Karpas-422 (cell line): ENCODE data around the gene DTNB. TPM values are rescaled to one million over a fixed set of nuclear protein-coding genes. Genes with fewer than 3 reads are reported as not detected.
"Not testable (repeated sequence)": the region's sequence is repeated elsewhere in the genome, so short reads cannot be mapped to it uniquely, and the experiment has no call there.

Source experiments
- DNase-seq: peaks from one replicate; pipeline ENCODE4 v3.0.0-alpha.2; 2015
- H2AFZ ChIP-seq: fragments of 200-600 bp; sonication (generic); 2 replicates; pipeline ENCODE4 v1.6.1; 2014; ENCODE audit warnings: antibody characterized with exemption, low read length, mixed read lengths
- H3K27ac ChIP-seq: fragments of 200-600 bp; sonication (generic); 2 replicates; pipeline ENCODE4 v1.5.1; 2014; ENCODE audit warnings: mild to moderate bottlenecking, low read length, moderate library complexity
- H3K27me3 ChIP-seq: fragments of 200-600 bp; sonication (generic); 2 replicates; pipeline ENCODE4 v1.6.1; 2014; ENCODE audit warnings: low read length, mixed read lengths
- H3K36me3 ChIP-seq: fragments of 200-600 bp; sonication (generic); 2 replicates; pipeline ENCODE4 v1.6.1; 2014; ENCODE audit warnings: low read length, mixed read lengths; ENCODE audit not compliant: insufficient read depth
- H3K4me1 ChIP-seq: fragments of 200-600 bp; sonication (generic); 2 replicates; pipeline ENCODE4 v1.6.1; 2014; ENCODE audit warnings: mild to moderate bottlenecking, low read length, mixed read lengths
- H3K4me2 ChIP-seq: fragments of 200-600 bp; sonication (generic); 2 replicates; pipeline ENCODE4 v1.6.1; 2014; ENCODE audit warnings: low read length, low read depth, mild to moderate bottlenecking; ENCODE audit not compliant: poor library complexity, severe bottlenecking
- H3K4me3 ChIP-seq: fragments of 200-600 bp; sonication (generic); 2 replicates; pipeline ENCODE4 v1.5.1; 2014; ENCODE audit warnings: mild to moderate bottlenecking, antibody characterized with exemption, low read length, mixed read lengths
- H3K79me2 ChIP-seq: fragments of 200-600 bp; sonication (generic); 2 replicates; pipeline ENCODE4 v1.6.1; 2014; ENCODE audit warnings: mild to moderate bottlenecking, low read length, mixed read lengths
- H3K9ac ChIP-seq: fragments of 200-600 bp; sonication (generic); 2 replicates; pipeline ENCODE4 v1.6.0; 2014; ENCODE audit warnings: low read length
- H3K9me2 ChIP-seq: fragments of 200-600 bp; sonication (generic), shearing (Covaris generic); replicated peaks from 2 replicates; pipeline ENCODE4 v1.6.0; 2014; ENCODE audit warnings: mild to moderate bottlenecking, low read length, moderate library complexity; ENCODE audit not compliant: insufficient read depth
- H3K9me3 ChIP-seq: fragments of 300-700, 200-600 bp; sonication (generic); 2 replicates; pipeline ENCODE4 v1.6.1; 2014; ENCODE audit warnings: low read length, mixed read lengths
- H4K20me1 ChIP-seq: fragments of 200-600 bp; sonication (generic); 2 replicates; pipeline ENCODE4 v1.6.1; 2014; ENCODE audit warnings: mild to moderate bottlenecking, antibody characterized with exemption, low read length, low read depth; ENCODE audit not compliant: insufficient read depth
- total RNA-seq: library from RNA; depleted of rRNA; stranded (reverse); fragments of >200 nt; shearing (Covaris generic); gene quantifications from 2 replicates; pipeline ENCODE4 v1.2.3, GENCODE V29; 2014; ENCODE audit warnings: low replicate concordance

DTNB gene
- total RNA-seq, 1 experiment from 2014 or later, result 9.1 TPM

- Histone ChIP-seq H3K27me3 (no peaks in the 10 kb centered on the region), H3K4me3 (no peak overlapping the region), H3K9ac (no peak overlapping the region), H3K27ac (no peak overlapping the region), H3K9me3 (no peaks in the 10 kb centered on the region), H2AFZ (no peak overlapping the region), H4K20me1 (no peaks in the 10 kb centered on the region), H3K36me3 (no peaks in the 10 kb centered on the region), H3K9me2 (no peaks in the 10 kb centered on the region), H3K79me2 (no peaks in the 10 kb centered on the region), H3K4me2 (no peak overlapping the region), H3K4me1 (no peaks in the 10 kb centered on the region)
- no peak for DNase-seq
These were observed 34.7 kb upstream of the DTNB start for GRCh38 chr2:25707927-25708590.

DNA sequence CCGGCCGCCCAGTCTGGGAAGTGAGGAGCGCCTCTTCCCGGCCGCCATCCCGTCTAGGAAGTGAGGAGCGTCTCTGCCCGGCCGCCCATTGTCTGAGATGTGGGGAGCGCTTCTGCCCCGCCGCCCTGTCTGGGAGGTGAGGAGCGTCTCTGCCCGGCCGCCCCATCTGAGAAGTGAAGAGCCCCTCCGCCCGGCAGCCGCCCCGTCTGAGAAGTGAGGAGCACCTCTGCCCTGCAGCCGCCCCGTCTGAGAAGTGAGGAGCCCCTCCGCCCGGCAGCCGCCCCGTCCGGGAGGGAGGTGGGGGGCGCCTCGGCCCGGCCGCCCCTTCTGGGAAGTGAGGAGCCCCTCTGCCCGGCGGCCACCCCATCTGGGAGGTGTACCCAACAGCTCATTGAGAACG, 32.2 kb upstream of the DTNB start:
- H3K27ac ChIP-seq, H3K9ac ChIP-seq, H3K9me2 ChIP-seq, H4K20me1 ChIP-seq, DNase-seq, H3K9me3 ChIP-seq, H3K4me2 ChIP-seq, H2AFZ ChIP-seq, H3K36me3 ChIP-seq, H3K4me3 ChIP-seq, H3K4me1 ChIP-seq, H3K27me3 ChIP-seq, H3K79me2 ChIP-seq: not testable (repeated sequence)

DNA sequence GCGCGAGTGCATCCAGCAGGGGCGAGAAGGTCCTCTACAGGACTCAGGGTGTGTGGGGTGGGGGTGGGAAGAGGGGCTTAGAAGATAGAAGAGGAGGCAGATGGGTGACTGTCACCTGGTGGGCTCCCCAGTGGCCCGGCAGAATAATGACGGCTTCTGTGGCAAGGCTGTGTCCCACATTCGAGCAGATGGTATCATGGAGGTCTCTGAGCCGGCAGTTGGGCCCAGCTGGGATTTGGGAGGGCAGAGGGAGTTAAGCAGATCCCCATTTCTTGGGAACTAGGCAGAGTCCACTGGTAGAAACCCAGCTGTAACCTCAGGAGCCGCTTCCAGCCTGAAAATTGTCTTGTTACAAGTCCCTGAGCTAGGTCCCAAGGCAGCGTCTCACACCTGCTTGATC, 28.4 kb upstream of the DTNB start:
- Histone ChIP-seq H4K20me1 (no peaks in the 10 kb centered on the region), H3K27me3 (no peaks in the 10 kb centered on the region), H2AFZ (no peak overlapping the region), H3K4me1 (no peaks in the 10 kb centered on the region), H3K36me3 (no peaks in the 10 kb centered on the region), H3K27ac (no peak overlapping the region), H3K9me2 (no peaks in the 10 kb centered on the region), H3K4me3 (no peak overlapping the region), H3K4me2 (no peak overlapping the region), H3K9me3 (no peaks in the 10 kb centered on the region), H3K9ac (no peak overlapping the region), H3K79me2 (no peaks in the 10 kb centered on the region)
- DNase-seq, result no peak

- peak; percentile 77 for DNase-seq
- no peaks in the 10 kb centered on the region for H3K9me3 ChIP-seq
- no peak overlapping the region for H2AFZ ChIP-seq
- no peaks in the 10 kb centered on the region for H3K36me3 ChIP-seq
- H3K27ac ChIP-seq, result no peak overlapping the region
- no peaks in the 10 kb centered on the region for H3K4me1 ChIP-seq
- H3K79me2 ChIP-seq, result no peaks in the 10 kb centered on the region
- no peak overlapping the region for H3K4me2 ChIP-seq
- H4K20me1 ChIP-seq, result no peaks in the 10 kb centered on the region
- H3K4me3 ChIP-seq, result no peak overlapping the region
- H3K27me3 ChIP-seq, result no peaks in the 10 kb centered on the region
- no peak overlapping the region for H3K9ac ChIP-seq
- H3K9me2 ChIP-seq, result no peaks in the 10 kb centered on the region
These were observed 26.9 kb upstream of the DTNB start for GRCh38 chr2:25700221-25700660.

DNA sequence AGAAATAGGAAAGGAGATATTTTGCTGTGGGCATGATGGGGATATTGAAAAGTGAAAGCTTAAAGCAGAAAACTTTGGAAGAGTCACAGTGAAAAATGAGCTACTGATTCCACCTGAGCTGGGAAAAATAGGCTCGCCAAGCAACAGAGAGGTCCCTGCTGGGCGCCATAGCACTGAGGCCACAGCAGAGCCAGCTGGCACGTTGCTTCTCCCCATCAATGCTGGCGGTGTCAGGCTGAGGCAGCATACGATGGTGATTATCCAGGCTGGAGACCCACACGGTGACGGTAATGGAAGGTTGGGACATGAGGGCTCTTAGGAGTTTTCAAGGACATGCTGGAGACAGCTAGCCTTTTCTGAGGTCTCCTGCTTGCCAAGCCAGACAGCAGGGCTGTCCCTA, 25.8 kb upstream of the DTNB start:
- H3K27me3 ChIP-seq, result no peaks in the 10 kb centered on the region
- no peak for DNase-seq
- H3K9ac ChIP-seq, result no peak overlapping the region
- H2AFZ ChIP-seq, result no peak overlapping the region
- no peaks in the 10 kb centered on the region for H4K20me1 ChIP-seq
- H3K9me2 ChIP-seq, result no peaks in the 10 kb centered on the region
- no peaks in the 10 kb centered on the region for H3K79me2 ChIP-seq
- H3K4me3 ChIP-seq, result no peak overlapping the region
- no peaks in the 10 kb centered on the region for H3K4me1 ChIP-seq
- no peaks in the 10 kb centered on the region for H3K36me3 ChIP-seq
- H3K27ac ChIP-seq, result no peak overlapping the region
- no peaks in the 10 kb centered on the region for H3K9me3 ChIP-seq
- no peak overlapping the region for H3K4me2 ChIP-seq

DNA sequence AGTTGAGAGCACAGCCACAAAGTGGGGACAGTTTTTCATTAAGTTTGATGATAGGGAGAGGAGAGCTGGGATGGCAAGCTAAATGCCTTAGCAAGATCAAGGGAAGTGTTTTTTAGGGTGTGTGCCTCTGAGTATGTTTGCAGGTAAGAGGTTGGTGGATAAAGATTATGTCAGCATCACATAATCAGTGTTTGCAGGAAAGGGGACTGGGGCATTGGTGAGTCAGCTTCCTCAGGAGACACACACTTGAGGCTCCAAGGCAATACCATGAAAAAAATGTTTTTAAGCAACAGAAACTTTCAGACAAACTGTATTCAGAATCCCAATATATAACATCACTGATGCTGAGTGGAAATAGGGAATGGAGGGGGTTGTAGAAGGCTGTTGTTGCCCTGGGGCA, 25.4 kb upstream of the DTNB start:
- Histone ChIP-seq H2AFZ (no peak overlapping the region), H3K4me1 (no peaks in the 10 kb centered on the region), H3K79me2 (no peaks in the 10 kb centered on the region), H3K4me2 (no peak overlapping the region), H3K27me3 (no peaks in the 10 kb centered on the region), H3K4me3 (no peak overlapping the region), H4K20me1 (no peaks in the 10 kb centered on the region), H3K36me3 (no peaks in the 10 kb centered on the region), H3K9me3 (no peaks in the 10 kb centered on the region), H3K9me2 (no peaks in the 10 kb centered on the region), H3K9ac (no peak overlapping the region), H3K27ac (no peak overlapping the region)
- no peak for DNase-seq

DNA sequence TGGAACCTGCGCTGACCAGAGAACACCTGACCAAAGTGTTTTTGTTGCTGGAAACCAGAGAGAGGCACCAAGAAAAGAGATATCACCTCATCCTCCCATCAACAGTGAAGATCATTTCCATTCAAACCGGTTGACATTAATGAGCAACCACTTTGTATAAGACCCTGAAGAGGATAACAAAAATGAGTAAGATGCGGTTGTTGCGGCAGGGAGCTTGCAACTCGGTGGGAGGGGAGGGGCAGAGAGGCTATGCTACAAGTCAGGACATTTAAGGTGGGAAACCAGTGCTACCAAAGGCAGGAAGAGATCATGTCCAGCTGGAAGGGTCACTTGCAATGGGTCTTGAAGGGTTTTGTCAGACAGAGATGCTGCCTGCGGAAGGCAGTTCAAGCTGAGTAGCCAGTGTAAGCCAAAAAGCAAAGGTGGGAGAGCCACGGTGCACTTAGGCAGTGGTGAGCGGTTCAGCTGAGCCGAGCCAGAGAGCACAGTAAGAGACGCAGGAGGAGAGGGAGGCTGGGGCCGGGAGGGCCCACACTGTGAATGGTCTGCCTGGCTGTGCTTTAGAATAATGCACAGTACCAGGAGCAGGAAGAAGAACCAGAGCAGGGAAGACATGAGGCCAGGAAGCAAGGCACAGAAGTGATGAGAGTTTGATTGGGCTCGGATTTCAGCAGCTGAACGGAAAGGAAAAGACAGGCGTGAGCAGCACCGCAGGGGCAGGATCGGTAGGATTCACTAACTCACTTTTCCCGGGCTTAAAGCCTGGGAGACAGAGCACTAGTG, 24.4 kb upstream of the DTNB start:
- Histone ChIP-seq H3K9me2 (no peaks in the 10 kb centered on the region), H3K79me2 (no peaks in the 10 kb centered on the region), H3K27me3 (no peaks in the 10 kb centered on the region), H3K36me3 (no peaks in the 10 kb centered on the region), H3K4me2 (no peak overlapping the region), H3K9ac (no peak overlapping the region), H4K20me1 (no peaks in the 10 kb centered on the region), H2AFZ (no peak overlapping the region), H3K4me1 (no peaks in the 10 kb centered on the region), H3K9me3 (no peaks in the 10 kb centered on the region), H3K27ac (no peak overlapping the region), H3K4me3 (no peak overlapping the region)
- no peak for DNase-seq

GRCh38 chr2:25692737-25693445, 19.5 kb upstream of the DTNB start:
- Histone ChIP-seq H3K4me3 (no peak overlapping the region), H3K79me2 (no peaks in the 10 kb centered on the region), H3K4me1 (no peaks in the 10 kb centered on the region), H3K27me3 (no peaks in the 10 kb centered on the region), H2AFZ (no peak overlapping the region), H3K36me3 (no peaks in the 10 kb centered on the region), H4K20me1 (no peaks in the 10 kb centered on the region), H3K9me2 (no peaks in the 10 kb centered on the region), H3K9ac (no peak overlapping the region), H3K27ac (no peak overlapping the region), H3K9me3 (no peaks in the 10 kb centered on the region), H3K4me2 (no peak overlapping the region)
- DNase-seq, result no peak
